Amniotic epithelial cell (primary cell): ENCODE results near the gene PXDN.
"Not testable (repeated sequence)": the region's sequence is repeated elsewhere in the genome, so short reads cannot be mapped to it uniquely, and the experiment has no call there.

Experiments used
- DNase-seq: peaks from one replicate; pipeline ENCODE4 v3.0.0-alpha.2; 2010; ENCODE audit warnings: low read depth

The PXDN gene

DNA sequence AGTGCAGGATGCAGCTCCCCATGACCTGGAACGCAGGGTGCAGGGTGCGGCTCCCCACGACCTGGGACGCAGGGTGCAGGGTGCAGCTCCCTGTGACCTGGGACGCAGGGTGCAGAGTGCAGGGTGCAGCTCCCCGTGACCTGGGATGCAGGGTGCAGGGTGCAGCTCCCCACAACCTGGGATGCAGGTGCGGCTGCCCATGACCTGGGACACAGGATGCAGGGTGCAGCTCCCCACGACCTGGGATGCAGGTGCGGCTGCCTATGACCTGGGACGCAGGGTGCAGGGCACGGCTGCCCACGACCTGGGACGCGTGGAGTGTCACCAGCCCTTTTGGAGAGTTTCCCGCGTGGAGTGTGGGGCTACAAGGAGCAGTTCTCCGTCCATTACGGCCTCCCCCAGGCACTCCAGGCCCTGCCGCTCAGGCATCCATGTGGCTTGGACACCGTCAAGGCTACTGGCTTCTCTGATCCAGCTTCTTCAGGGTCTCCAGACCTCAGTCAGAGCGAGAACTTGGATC is 38.7 kb downstream of the PXDN start:
- DNase-seq = no peak

DNA sequence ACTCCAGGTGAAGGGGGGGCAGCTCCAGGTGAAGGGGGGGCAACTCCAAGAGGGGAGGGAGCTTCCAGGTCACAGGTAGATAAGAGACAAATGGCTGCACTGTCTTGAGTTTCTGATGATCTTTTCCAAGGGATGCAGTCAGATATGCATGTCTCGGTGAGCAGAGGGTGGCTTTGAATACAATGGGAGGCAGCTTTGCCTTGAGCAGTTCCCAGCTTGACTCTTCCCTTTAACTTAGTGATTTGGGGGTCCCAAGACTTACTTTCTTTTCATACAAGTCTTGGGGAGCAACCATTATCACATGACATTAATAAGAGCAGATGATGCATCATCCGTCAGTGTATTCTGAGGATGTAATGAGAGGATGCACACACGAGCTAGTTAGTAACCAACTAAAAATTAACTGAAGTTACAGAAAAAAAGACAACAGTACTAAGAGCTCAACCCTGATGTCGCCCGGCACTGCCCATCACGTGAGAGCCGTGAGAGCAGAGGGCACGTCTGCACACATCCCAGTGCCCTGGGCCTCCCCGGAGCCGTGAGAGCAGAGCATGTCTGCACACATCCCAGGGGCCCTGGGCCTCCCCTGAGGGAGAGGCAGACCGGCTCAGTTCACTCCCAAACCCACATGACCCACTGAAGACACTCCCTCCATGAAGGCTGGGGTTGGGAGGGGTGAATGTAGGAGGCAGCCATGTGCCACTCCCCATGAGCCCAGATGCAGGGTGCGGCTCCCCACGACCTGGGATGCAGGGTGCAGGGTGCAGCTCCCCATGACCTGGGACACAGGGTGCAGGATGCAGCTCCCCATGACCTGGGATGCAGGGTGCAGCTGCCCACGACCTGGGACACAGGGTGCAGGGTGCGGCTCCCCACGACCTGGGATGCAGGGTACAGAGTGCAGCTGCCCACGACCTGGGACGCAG is 39.4 kb downstream of the PXDN start:
- DNase-seq = peak; percentile 62

DNA sequence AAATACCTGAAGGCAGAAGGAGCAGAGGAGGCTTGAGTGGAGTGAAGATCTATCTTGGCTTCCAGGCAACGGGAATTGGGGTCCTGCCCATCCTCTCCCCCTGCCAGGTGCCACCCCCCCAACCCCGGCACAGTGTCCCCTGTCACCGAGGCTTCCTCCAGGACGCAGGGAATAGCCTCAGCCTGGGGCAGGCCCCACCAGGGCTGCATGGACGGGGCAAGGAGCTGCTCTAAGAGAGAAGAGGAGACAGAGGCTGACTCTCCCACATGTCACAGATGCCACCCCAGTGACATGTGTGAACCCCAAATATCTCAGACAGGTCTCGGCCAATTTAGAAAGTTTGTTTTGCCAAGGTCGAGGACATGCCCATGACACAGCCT is 42.1 kb downstream of the PXDN start:
- DNase-seq = no peak

DNA sequence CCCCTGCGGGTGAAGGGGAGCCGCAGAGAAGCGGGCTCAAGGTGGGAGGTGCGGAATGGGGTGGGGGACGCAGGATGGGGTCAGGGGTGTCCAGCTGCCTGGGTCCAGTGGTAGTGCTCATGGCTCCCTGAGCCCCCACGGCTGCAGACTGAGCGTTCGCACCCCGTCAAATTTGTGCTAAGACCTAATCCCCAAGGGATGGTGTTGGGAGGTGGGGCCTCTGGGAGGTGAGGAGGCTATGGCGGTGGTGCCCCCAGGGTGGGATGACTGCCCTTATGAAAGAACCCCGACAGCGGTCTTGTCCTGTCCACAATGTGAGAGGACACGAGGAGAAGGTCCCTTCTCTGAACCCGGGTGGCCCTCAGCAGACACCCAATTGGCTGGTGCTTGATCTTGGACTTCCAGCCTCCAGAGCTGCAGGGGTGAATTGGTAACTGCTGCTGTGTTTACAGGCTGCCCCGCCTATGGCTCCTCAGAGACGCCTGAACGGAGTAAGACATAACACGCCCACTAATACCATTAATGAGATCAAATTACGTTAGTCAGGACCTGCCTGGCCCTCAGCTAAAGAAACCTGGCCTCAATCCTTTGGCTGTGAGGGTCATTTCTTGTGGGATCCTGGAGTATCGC is 42.6 kb downstream of the PXDN start:
- DNase-seq = no peak

- DNase-seq = no peak
Observed at GRCh38 chr2:1701020-1701419, 43.3 kb downstream of the PXDN start.

DNA sequence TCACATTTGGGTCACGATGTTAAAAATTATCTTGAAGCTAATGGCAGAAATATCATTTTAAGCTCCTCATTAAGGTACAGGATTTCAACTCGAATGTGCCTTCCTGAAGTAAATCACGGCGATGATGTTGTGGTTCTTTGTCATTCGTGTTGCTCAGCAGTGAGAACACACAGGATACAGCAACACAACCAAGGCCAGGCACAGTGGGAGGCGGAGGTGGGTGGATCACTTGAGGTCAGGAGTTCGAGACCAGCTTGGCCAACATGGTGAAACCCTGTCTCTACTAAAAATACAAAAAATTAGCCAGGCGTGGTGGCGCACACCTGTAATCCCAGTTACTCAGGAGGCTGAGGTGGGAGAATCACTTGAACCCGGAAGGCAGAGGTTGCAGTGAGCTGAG is 43.9 kb downstream of the PXDN start:
- DNase-seq = not testable (repeated sequence)

DNA sequence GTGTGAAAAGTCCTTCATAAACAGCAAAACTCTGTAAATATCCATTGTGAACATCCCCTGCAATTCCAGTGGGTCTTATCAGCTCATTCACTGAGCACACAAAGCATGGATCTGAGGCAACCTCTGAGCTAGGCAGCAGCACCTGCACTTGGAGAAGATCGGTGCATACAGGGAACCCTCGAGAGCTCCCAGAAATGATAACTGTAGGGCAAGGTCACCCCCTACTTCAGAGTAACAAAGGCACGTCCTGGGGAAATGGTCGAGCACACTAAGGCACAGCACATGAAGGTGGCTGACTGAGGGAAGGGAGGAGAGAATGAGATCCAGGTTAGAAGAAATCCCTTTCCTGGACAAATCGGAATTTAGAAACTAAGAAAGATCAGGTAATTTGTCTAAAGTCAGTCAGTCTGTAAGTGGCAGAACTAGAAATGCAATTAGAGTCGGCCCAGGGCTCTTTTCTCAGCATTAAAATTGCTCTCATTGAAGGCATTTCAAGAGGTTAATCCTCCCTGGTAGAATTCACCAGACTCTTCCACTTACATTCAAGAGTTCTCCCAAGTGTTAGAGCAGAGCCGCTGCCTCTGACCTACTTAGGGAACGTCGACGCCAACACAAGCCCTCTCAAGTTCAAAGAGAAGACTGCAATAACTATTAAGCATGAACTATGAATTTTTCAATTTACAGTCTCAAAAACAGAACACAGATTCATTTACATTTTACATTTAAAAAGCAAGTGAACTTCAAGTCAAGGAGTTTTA is 45.9 kb downstream of the PXDN start:
- DNase-seq = peak; percentile 55

DNA sequence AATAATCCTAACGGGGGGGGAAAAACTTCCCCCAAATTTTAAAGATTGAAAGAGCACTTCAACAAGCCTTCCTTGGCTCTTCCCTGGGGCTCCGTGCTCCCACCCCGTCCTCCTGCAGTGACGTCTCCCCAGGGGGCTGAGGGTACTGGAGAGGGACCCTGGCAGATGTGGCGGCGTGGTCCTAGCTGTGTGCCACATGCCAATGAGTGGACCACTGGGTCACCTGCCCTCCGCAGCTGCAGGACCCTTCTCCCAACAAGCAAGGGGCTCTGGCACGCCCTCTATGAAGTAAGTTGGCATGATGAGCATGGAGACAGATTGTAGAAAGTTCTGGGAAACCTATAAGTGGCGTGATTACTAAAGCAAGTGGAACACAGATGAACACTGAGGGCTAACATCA is 46.7 kb downstream of the PXDN start:
- DNase-seq = no peak

DNA sequence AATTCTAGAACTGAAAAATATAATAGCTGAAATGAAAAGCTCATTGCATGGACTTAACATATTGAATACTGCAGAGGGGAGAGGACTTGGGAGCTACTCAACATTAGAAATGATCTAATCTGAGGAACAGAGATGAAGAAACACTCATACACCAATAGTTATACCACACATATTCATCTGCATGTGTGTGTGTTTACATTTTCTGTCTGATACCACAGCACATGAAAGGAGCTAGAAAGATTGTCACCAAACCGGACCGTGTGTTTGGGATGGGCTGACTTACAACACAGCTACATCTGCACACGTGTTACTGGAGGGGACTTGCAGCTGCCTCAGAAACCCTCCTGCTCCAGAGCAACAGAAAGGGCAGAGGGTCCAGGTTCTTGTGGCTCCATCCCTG is 47.8 kb downstream of the PXDN start:
- DNase-seq = no peak

- no peak for DNase-seq
Observed at GRCh38 chr2:1694371-1695271, 49.7 kb downstream of the PXDN start.

DNA sequence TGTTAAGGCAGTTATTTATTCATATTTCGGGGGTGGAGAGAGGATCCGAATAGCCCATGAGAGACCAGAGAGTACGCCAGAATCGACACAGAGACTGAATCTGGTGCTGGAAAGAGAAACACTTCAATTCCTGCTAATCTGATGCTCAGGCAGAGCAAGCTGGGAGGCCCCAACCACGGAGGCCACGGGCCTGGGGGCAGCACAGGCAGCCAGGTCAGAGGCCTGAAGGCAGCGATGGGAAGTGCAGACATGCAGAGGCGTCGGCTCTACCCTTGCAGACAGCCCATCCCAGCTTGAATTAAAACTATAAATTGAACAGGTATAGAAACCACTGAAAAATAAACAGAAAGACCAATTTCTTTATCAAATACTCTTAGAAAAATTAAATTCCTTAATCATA is 50.6 kb downstream of the PXDN start:
- DNase-seq = no peak

GRCh38 chr2:1692342-1692741 is 52.0 kb downstream of the PXDN start:
- no peak for DNase-seq

- no peak for DNase-seq
Observed at GRCh38 chr2:1691366-1691765, 52.9 kb downstream of the PXDN start.

DNA sequence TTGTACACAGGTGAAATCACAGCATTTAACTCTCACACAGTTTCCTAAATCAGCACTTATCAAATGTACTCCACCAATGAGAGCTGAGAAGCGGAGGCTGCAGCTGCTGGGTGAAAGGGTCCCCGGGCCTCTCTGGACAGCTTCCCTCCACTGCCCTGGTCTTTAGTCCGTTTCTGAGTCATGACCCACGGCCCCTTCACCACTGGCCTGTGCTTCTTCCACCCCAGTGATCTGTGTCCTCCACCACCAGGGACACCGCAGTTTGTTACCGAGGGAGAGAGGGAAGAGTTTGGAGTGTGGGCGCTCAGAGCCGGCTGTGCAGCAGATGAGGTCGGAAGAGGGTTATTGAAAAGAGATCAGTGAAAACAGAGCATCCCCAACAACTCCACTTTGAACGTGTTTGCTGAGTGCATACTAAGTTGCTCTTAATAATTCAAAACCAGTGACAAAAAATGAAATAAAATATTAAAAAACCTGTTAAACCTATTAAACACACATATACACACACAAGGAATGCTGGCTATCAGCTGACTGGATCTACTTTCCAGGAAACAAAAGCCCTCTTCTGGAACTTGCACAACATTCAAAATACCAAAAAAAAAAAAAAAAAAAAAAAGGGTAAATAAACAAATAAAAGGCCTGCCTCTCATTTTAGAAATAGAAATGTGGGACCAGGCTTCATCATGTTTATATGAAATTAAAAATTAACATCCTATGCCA is 54.1 kb downstream of the PXDN start:
- DNase-seq = peak; percentile 55

DNA sequence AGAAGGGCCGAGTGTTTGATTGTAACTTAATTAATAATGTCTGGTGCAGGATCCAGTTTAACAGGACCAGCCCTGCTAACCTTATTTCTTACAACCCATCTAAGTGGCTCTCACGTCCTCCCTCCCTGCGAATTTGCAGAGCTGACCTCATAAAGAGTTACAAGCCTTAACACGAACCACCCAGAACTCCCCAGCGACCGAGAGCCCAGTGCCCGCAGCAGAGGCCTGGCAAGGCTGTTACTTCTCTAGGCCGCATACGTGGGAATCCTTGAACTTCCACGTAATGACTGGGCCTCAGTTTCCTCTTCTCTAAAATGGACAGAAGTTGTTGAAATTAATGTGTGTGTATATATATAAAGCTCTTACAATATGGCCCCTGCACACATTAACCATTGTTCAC is 55.5 kb downstream of the PXDN start:
- DNase-seq = no peak

DNA sequence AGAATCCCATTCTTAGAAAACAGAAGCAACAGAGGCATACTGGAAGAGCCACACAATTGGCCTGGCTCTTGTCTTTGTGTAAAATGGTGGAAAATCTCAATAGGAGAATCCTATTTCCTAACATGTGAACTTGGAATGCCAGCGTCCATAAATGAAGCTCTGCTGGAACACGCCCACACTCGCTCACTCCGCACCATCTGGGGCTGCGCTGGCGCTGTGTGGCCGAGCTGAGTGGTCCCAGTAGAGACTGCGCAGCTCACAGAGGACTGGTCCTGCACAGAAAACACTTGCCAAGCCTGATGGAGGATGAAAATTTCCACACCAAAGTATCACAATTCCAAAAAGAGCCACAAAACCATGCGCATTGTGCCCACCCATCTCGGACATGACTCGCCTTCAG is 56.2 kb downstream of the PXDN start:
- no peak for DNase-seq

DNA sequence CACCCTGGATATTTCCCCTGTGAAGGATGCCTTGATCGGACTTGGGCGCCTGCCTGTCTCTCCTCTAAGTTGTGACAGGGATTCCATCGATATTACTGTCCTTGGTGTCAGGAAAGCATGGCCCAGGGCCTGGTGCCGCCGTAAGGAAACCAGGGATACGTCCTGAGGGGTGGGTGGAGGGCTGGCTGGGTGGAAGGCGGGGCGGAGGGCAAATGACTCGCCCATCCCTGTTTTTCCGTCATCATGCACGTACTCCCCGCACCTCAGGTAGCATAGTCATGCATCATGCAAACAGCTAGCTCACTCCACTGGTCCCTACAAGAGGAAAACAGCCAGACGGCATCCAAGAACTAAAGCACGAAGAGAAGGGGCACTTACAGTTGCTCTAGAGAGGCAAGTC is 57.1 kb downstream of the PXDN start:
- DNase-seq = no peak

DNA sequence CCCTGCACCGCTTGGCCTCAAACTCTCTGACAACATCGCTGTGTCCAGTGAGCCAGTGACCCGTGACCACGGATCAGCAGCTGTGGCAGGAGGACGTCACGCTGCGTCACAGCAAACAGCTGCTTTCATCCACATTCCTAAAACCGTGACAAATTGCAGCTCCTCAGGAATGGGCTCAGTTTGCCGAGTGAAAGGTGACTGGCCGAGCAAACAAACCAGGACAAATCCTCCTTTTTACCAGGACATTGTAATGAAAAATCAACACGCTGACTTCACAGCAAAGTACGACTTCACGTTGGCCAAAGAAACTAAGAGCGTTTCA is 57.6 kb downstream of the PXDN start:
- no peak for DNase-seq

DNA sequence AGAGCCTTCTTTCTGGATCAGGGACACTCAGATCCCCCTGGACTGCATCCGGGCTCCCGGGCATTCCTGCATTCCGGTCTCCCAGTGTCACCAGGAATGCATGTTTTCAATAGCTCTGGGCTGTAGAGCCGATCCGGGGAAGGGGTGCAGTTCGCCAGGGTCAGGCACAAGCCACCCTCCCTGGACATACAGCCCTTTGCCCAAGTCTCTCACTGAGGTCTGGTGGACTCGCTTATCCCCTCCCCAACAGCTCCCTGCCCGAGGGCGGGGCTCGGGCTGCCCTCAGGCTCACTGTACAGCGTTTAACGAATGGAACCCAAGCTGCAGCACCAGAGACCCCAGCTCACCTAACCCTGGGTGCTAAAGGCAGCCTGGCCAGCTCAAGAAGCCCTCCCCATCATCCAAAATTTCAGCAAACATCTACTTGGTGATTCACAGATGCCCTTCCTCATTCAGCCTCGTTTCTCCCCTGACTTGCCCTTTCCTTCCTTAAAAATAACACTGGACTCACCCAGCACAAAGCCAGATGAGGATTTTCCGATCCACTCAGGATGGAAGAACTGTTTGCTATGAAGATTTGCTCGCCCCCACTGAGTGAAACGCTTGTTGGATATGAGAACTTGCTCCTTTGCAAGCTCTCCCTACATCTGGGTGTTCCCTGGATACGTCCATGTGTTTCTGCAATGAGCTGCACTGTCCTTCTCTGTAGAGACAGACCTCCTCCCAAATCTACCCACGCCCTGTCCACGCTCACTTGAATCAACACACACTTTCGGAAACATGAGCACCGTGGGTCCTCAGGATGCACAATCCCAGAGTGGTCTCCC is 58.1 kb downstream of the PXDN start:
- DNase-seq = no peak
